SK-N-MC (cell line): ENCODE data around the gene ZNF362.

Source experiments
- EZH2 ChIP-seq: fragments of 200-600 bp; sonication (generic); IDR thresholded peaks from one replicate; pipeline ENCODE4 v1.6.1; 2017; ENCODE audit warnings: antibody characterized with exemption
- POLR2AphosphoS5 ChIP-seq: IDR thresholded peaks from 2 replicates; pipeline ENCODE4 v1.6.1; 2012; ENCODE audit warnings: mild to moderate bottlenecking, low read depth, low read length, borderline replicate concordance

DNA sequence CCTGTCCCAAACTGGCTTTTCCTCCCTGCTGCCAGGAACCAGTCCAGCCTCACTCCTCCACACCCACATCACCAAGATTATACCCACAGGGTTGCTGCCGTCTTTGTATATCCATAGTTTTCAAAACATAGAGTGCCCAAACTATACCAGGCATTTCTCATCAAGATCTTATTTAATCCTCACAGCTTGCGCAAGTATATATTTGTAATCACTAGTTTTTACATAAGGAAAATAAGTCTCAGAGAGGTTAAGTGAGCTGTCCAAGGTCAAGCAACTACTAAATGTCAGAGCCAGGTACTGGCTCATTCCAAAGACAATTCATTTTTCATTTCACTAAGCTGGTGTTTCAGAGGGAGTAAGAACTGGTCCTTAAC lies 34.9 kb upstream of the ZNF362 start:
- TF ChIP-seq POLR2AphosphoS5 (no peak), EZH2 (no peak)
